GM21528 (cell line): ENCODE results near the gene MTERF4.
A peak's percentile ranks its signal among the peaks of the same experiment; 100 is the strongest.
"Not testable (repeated sequence)": the region's sequence is repeated elsewhere in the genome, so short reads cannot be mapped to it uniquely, and the experiment has no call there.

Experiments
- ATAC-seq: cut with Tn5 transposase; IDR thresholded peaks from one replicate; pipeline ENCODE4 v1.9.1; 2021; ENCODE audit warnings: mild to moderate bottlenecking, moderate library complexity; ENCODE audit not compliant: unreplicated experiment, low FRiP score

The MTERF4 gene

GRCh38 chr2:241112592-241112991 is 10.5 kb upstream of the MTERF4 start:
- ATAC-seq: no peak

GRCh38 chr2:241112046-241112445 is 10.0 kb upstream of the MTERF4 start:
- no peak for ATAC-seq

DNA sequence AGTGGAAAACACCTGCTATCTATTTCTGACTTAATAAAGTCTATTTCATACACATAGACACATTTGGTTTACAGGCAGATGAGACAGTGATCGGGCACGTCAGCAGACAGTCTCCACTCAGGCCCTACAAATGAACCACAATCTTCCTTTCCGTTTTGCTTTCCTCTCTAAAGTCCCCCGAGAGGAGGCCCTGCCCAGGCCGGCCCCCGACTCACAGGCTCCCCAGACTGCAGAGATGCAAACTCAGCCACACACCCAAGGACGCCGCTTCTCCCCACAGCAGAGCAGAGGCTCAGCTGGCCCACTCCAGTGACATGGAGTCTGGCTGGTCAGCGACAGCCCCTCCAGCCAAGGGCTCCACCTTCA is 9.3 kb upstream of the MTERF4 start:
- ATAC-seq: peak; percentile 49

DNA sequence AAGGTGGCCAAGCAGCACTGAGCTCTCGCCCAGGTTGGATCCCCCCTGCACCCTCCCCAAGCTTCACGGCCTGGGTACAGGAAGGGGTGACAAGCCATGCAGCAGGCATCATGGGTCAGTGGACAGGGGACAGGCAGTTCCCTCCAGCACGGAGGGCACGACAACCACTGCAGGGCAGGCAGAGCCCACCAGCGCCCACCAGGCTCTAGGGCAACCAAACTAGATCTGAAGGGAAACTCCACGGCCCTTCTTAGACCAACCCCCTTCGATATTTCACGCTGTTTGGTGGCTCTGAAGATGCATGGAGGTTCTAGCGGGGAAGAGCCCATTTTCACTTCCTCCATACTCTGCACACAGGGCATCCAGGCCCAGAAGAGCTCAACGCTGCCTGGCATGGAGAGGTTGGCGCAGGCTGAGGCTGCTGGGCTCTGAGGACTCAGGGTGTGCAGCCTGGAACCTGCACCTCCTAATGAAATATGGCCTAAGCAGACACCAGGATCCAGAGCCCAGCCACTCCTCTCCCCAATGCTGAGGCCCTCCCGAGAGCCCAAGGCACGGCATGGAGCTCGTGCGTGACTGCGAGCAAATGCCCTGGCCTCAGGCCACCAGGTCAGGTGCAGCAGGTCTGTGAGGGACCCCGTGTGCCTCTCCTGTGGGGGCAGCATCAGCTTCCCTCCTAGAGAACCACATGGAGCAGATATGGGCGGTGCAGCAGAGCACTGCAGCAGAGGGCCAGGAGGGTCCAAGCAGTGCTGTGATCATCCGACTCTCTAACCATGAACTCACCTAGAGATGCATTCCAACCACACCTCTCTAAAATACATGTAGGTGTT is 8.7 kb upstream of the MTERF4 start:
- peak; percentile 55 for ATAC-seq

DNA sequence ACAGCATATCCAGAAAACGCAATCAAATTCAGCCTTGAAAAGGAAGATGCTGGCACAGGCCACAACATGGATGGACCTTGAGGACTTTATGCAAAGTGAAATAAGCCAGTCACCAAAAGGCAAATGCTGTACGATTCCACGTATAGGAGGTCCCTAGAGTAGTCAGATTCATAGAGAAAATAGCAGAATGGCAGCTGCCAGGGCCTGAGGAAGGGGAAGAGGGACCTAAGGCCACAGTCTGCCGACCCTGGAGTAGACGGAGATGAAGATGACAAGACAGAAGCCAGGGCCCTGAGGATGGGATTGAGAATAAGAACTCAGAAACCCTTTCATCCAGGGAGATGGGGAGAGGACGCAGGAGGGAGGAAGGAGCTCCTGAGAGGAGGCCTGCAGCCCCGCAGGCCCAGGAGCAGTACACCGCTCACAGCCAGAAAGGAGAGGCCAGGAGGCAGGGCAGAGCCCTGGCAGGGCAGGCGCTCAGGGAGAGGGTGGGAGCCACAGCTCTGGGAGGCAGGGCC is 8.1 kb upstream of the MTERF4 start:
- ATAC-seq: peak; percentile 14

GRCh38 chr2:241109210-241110088 is 7.4 kb upstream of the MTERF4 start:
- no peak for ATAC-seq

DNA sequence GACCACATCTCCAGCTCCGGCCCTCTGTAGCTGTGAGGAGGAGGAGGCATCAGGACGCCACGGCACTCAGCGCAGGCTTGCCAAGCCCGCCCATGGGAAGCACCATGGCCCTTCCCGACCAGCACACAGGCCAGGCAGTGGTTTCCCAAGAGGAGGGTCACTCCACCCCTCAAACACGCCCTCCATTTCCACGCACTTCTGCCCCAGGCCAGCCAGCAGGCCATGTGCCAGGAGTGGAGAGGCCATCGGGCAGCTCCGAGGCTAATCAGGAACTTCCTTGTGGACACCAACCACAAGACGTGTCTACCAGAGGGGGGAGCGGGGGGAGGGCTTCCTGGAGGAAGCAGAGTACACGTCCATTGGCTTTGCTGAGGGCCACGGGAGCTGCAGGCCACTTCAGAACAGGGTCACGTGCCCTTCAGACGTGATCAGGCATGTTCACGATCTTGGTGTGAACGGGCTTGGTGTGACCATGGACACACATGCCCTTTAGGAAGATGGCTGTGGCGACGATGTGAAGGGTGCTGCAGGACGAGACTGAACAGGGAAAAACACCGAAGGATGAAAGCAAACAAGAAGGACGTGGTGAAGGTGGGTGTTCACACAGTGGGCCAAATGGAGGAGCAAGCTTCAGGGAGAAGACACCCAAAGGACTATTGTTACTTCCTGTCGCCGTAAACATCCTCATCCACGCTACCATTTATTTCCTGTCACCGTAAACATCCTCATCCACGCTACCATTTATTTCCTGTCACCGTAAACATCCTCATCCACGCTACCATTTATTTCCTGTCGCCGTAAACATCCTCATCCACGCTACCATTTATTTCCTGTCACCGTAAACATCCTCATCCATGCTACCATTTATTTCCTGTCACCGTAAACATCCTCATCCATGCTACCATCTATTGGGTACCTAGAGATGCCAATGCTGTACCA is 6.5 kb upstream of the MTERF4 start:
- no peak for ATAC-seq

DNA sequence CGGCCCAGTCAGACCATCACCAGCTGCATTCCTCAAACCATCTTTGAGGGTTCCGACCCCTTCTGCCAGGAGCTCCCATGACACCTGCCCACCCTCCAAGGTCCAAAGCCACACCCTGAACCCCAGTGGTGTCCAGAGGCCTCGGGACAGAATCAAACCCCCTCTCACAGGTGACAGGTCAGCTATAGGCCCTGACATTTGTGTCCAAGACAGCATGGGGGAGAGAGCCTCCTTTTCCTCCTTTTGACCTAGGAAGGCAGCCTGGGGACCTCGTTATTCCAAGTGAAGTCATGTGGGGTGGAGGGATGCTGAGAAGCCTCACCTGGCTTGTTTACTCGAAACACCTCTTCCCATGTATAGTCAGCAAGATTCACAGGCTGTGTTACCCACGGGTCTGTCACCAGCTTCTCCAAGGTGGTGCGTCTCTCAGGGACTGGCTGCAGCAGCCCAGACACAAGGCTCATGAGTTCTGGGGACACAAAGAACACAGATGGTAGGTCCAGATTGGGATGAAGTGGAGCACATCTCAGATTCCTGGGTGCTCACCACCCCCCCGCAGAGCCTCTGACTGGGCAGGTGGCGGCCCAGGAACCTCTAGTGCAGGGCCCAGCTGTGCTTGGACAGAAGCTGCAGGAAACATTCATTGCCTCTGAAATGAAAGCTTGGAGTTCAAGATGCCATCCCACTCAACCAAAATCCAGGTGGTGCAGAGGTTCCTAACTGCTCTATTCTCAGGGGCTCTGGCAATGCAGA is 5.1 kb upstream of the MTERF4 start:
- no peak for ATAC-seq

DNA sequence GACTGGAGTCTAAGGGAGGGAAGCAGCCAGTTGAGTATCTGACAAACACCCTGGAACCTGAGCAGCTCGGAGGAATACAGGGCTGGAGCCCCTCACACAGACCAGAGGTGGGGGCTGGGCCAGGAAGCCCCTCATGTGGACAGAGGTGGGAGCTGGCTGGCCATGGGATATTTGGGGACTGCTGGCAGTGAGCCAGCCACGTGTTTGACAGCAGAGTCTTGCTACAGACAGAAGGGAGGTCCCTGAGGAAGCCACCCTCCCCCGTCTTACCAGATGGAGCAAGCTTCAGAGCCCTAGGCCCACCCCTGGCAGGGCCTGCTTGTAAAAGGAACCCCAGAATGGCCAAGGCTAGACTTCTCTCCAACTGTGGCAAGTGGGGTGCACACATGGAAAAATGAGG is 3.6 kb upstream of the MTERF4 start:
- no peak for ATAC-seq

DNA sequence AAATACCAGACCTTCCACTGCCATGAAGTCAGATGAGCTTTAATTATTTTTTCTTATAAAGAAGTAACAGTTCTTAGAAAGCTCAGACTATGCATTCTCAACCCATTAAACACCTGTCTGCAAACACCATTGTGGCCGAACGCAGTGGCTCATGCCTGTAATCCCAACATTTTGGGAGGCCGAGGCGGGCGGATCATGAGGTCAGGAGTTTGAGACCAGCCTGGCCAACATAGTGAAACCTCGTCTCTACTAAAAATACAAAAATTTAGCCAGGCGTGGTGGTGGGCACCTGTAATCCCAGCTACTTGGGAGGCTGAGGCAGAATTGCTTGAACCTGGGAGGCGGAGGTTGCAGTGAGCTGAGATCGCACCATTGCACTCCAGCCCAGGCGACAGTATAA is 2.5 kb upstream of the MTERF4 start:
- ATAC-seq: not testable (repeated sequence)

DNA sequence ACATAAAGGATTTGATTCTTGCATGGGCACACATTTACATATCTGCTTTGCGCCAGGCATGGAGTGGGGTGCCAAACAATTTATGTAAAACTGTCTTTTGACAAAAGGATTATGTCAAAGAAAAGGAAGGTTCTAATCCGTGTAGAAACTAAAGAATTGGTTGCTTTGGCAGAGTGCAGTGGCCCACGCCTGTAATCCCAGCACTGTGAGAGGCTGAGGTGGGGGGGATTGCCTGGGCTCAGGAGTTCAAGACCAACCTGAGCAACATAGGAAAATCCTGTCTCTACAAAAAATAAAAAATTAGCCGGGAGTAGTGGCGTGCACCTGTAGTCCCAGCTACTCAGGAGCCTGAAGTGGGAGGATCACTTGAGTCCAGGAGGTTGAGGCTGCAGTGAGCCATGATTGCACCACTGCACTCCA is 1.1 kb upstream of the MTERF4 start:
- ATAC-seq: no peak

- no peak for ATAC-seq
Observed at GRCh38 chr2:241099246-241099645, 2.8 kb downstream of the MTERF4 start.

GRCh38 chr2:241096979-241097378 is 5.1 kb downstream of the MTERF4 start:
- ATAC-seq: no peak

DNA sequence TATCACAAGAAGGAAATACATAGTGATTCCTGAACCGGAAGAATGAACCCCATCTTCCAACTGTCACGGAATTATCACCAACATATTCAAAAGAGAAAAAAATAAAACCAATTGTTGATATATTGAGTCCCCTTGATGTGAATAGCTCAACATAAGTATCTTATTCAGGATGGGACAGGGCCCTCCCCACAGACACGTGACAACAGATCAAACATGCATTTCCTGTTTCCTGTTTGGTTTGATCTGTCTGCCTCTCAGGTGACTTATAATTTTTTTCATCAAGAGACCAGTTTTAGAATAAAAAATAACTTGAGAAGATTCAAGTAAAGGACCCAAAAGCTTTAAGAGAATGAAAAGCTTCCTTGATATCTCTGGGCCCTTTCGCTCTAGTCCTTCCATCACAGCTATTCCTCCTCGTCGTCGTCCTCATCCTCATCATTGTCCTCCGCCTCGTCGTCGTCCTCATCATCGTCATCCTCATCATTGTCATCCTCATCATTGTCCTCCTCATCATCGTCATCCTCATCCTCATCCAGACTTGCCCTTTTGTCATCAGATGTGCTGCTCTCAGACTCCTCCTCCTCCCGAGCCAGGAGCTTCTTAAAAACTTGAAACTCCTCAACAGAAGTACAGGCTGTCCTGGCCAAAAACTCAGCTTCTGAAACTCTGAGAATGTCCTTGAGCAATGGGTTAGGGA is 6.3 kb downstream of the MTERF4 start:
- ATAC-seq: no peak

DNA sequence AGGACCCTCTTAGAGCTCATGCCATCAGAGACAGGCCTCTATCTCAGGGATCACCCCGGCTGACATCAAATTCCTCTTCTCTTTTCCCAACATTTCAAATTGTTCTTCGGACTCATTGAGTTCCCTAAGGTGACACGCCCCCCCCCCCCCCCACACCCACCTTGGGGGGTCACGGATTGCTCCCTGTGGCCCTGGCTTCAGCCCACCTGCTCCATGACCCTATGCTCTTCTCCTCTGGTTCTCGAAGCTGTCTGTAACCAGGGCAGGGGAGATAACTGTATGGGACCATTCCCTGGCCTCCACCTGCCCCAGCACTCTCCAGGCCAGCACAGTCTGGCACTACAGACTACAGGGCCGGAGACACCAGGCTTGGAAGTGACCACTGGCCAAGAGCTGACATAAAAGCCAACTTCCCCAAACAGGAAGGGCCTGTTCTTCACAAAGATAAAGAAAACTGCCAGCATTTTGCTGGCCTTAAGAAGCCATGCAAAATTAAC is 7.1 kb downstream of the MTERF4 start:
- ATAC-seq: no peak

DNA sequence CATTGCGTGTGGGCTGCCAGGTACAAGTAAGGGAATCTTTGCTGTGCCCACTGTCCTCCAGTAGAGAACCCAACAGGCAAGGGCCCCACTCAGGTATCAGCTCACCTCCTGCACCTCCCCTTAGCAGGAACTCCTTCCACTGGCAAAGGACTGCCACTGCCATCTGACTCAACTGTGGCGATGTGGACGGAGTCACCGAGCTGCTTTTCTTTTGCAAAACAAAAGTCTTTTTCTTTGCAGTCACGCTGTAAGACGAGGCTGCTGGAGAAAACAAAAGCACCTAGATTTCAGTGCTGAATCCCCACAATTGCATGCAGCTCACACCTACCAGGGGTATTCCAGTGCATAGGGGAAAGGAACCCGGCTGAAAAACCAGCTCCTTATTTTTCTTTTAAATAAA is 7.9 kb downstream of the MTERF4 start:
- no peak for ATAC-seq

- ATAC-seq: not testable (repeated sequence)
Observed at GRCh38 chr2:241093133-241093781, 8.8 kb downstream of the MTERF4 start.

DNA sequence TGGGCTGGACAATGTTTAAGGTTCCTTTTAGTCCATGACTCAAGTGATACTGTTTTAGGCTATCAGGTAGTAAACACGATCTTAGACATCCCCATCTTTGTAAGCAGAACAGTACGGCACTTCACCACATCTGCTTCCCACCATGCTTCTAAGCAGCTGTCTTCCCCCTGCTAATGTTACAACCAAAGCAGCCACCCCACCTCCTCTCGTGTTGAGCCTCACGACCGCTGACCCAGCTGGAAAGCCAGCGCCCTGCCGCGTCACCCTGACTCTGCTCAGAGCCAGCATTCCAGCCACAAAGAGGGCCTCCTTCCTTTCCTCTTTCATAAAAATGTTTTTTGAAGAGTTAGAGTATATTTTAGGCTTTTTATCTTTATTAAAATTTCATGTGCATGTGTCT is 9.4 kb downstream of the MTERF4 start:
- ATAC-seq: no peak
